HL-60 (cell line): ENCODE data around the gene CDA.
A peak's percentile ranks its signal among the peaks of the same experiment; 100 is the strongest.
"Not testable (repeated sequence)": the region's sequence is repeated elsewhere in the genome, so short reads cannot be mapped to it uniquely, and the experiment has no call there.

Experiments used
- DNase-seq, 2 experiments: peaks; one replicate each; pipeline ENCODE4 v3.0.0-alpha.2; 2010 to 2020; ENCODE audit warnings: low read depth in 1 of 2, low spot score in 1 of 2
- H3K27ac ChIP-seq: fragments of 250-450 bp; sonication (Bioruptor Pico); replicated peaks from 2 replicates; pipeline ENCODE4 v1.5.1; 2020; ENCODE audit warnings: mild to moderate bottlenecking, moderate library complexity
- H3K27me3 ChIP-seq: fragments of 250-450 bp; sonication (Bioruptor Pico); 2 replicates; pipeline ENCODE4 v1.5.1; 2021; ENCODE audit warnings: mild to moderate bottlenecking, moderate library complexity; ENCODE audit not compliant: insufficient read depth, poor library complexity, severe bottlenecking
- H3K4me3 ChIP-seq: replicated peaks from 2 replicates; pipeline ENCODE4 v1.5.1; 2011; ENCODE audit warnings: mild to moderate bottlenecking, control low read depth, low read length; ENCODE audit not compliant: insufficient read depth
- CTCF ChIP-seq: IDR thresholded peaks from one replicate; pipeline ENCODE4 v1.5.1; 2011; ENCODE audit warnings: low read length, control low read depth, inconsistent platforms; ENCODE audit not compliant: insufficient read depth
- GABPA ChIP-seq: IDR thresholded peaks from 2 replicates; pipeline ENCODE4 v1.6.1; 2012; ENCODE audit warnings: low read depth
- POLR2AphosphoS5 ChIP-seq: IDR thresholded peaks from 2 replicates; pipeline ENCODE4 v1.6.1; 2012; ENCODE audit warnings: low read depth
- REST ChIP-seq: IDR thresholded peaks from 2 replicates; pipeline ENCODE4 v1.6.1; 2012; ENCODE audit warnings: low read depth; ENCODE audit not compliant: insufficient replicate concordance
- SPI1 ChIP-seq: IDR thresholded peaks from 2 replicates; pipeline ENCODE4 v1.6.1; 2012; ENCODE audit warnings: low read depth, mild to moderate bottlenecking, borderline replicate concordance

Gene CDA

GRCh38 chr1:20603504-20604464 is 14.9 kb downstream of the CDA start:
- DNase-seq: peak in 1 of 2 experiments; percentile 73
- no peak for TF ChIP-seq REST
- TF ChIP-seq GABPA: no peak
- TF ChIP-seq SPI1: no peak
- TF ChIP-seq CTCF: no peak
- no peak for TF ChIP-seq POLR2AphosphoS5
- Histone ChIP-seq H3K4me3 (no peak overlapping the region), H3K27ac (peak overlapping the region; percentile 79), H3K27me3 (no peaks in the 10 kb centered on the region)

GRCh38 chr1:20604678-20605077 is 15.8 kb downstream of the CDA start:
- Histone ChIP-seq H3K4me3 (no peak overlapping the region), H3K27ac (peak overlapping the region; percentile 79), H3K27me3 (no peaks in the 10 kb centered on the region)
- TF ChIP-seq POLR2AphosphoS5 (peak; percentile 37; the same call in 1 of the 2 replicates), SPI1 (peak; percentile 84), CTCF (no peak), GABPA (no peak), REST (no peak)
- DNase-seq: peak; percentile 77 to 81

- not testable (repeated sequence) for H3K27me3 ChIP-seq, DNase-seq, H3K4me3 ChIP-seq
- H3K27ac ChIP-seq: peak overlapping the region; percentile 50
Observed at GRCh38 chr1:20606801-20607570, 18.1 kb downstream of the CDA start.

GRCh38 chr1:20609541-20609940 is 20.6 kb downstream of the CDA start:
- TF ChIP-seq REST (no peak), CTCF (no peak), SPI1 (no peak), POLR2AphosphoS5 (no peak), GABPA (no peak)
- no peak for DNase-seq
- no peak overlapping the region for H3K27ac ChIP-seq
- H3K4me3 ChIP-seq: no peak overlapping the region
- no peaks in the 10 kb centered on the region for H3K27me3 ChIP-seq
